Measurements from ENCODE around the gene PRKAG2.

Gene PRKAG2

DNA sequence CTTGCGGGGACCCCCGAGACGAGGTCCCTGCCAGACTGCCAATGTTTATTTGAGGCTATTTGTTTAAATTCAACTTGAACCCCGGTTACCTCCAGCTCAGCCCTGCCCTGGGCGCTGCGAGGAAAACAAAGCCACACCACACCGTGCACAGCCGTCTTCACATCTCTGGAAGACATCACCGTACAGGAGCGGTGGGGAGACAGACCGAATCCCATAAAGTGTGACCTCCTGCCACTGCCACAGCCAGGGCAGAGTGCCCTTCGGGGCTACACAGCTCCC is 40.0 kb downstream of the PRKAG2 start:
- TF ChIP-seq, protein P1, sequence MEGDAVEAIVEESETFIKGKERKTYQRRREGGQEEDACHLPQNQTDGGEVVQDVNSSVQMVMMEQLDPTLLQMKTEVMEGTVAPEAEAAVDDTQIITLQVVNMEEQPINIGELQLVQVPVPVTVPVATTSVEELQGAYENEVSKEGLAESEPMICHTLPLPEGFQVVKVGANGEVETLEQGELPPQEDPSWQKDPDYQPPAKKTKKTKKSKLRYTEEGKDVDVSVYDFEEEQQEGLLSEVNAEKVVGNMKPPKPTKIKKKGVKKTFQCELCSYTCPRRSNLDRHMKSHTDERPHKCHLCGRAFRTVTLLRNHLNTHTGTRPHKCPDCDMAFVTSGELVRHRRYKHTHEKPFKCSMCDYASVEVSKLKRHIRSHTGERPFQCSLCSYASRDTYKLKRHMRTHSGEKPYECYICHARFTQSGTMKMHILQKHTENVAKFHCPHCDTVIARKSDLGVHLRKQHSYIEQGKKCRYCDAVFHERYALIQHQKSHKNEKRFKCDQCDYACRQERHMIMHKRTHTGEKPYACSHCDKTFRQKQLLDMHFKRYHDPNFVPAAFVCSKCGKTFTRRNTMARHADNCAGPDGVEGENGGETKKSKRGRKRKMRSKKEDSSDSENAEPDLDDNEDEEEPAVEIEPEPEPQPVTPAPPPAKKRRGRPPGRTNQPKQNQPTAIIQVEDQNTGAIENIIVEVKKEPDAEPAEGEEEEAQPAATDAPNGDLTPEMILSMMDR (IDR thresholded peaks at IDR 0.05), result no peak
- no peak for TF ChIP-seq ZFX (IDR thresholded peaks at IDR 0.05; ENCODE audit: borderline replicate concordance)
- H3K27ac ChIP-seq, result no peak overlapping the region

DNA sequence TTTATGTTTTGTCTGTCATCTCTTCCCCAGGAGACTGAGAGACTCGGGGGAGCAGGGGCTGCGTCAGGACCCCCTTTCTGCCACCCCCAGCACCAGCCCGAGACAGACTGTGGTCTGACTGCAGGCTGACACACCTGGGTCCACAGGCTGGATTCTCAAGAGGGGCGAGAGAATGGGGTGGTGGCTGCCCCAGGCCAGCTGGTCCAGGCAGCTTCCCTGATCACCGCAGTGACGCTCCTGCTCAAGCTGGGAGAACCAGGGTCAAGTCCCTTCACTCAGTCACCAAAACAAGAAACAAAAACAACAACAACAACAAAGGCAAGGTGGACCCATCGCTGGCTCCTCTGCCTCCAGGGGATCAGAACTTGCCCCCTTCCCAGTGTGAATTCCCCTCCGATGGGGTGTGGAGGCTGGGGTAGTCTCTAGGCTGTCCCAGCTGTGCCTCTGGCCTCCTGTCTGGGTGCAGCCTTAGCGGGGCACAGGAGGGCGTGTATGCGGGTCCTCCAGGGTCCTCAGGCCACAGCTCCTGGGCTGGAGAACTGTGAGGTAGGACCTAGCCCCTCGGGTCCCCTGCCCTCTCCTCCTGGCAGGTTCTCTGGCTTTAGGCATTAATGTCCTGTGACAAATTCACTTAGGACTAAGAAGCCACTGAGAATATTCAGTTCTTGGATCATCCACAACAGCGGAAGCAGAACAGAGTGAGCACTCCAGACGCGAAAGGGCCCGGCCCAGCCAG is 40.6 kb downstream of the PRKAG2 start:
- no peak overlapping the region for H3K27ac ChIP-seq
- TF ChIP-seq, protein P1 (IDR thresholded peaks at IDR 0.05), result no peak
- no peak for TF ChIP-seq ZFX (IDR thresholded peaks at IDR 0.05; ENCODE audit: borderline replicate concordance)

DNA sequence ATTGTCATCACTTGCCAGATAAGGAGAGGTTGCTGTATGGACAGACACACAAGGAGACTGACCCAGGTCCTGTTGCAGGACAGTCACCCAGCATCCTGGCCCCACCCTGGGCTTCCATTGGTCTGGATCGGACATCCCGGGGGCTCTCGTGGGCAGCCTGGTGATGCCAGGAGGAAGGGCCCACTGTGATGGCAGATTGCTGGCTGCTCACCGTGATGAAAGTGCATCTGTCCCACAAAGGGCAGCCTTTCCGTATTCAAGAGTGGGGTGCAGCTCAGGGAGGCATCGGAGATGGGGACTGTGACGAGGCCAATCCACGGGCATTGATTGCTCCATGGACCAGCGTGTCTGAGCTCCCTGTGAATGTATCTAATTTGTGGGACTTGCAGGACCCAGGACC is 41.3 kb downstream of the PRKAG2 start:
- no peak overlapping the region for H3K27ac ChIP-seq
- TF ChIP-seq, protein P1 (IDR thresholded peaks at IDR 0.05), result no peak
- no peak for TF ChIP-seq ZFX (IDR thresholded peaks at IDR 0.05; ENCODE audit: borderline replicate concordance)

DNA sequence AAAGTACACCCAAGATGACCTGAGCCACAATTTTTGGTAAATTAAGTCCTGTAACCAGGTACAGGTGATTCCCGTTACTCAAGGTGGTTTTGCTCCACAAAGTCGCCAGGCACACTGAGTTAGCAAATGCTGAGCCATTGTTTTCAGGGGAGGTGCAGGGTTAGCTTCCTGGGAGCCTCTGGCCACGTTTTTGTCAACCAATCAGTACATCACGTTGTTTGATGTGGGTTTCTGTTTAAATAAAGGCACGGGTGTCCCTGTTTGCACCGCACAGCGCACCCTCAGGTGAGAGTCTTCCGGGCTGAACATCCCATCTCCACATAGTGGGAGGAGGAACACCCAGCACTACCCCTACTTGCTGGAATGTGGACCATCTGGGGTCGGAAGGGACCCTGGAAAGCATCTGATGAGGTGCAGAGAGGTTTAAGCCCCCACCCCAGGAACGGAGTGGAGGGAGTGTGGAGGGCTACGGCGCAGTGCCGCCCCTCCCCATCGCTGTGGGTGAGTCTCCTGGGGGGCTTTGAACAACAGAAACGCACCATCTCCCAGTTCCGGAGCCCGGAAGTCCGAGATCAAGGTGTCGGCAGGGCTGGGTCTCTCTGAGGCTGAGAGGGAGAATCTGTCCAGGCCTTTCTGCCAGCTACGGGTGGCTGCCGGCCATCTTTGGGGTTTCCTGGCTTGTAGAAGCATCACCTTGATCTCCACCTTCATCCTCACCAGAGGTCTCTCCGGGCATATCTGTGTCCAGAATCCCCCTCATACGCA is 42.5 kb downstream of the PRKAG2 start:
- no peak overlapping the region for H3K27ac ChIP-seq
- TF ChIP-seq ZFX (IDR thresholded peaks at IDR 0.05; ENCODE audit: borderline replicate concordance), result no peak
- TF ChIP-seq, protein P1 (IDR thresholded peaks at IDR 0.05), result no peak

DNA sequence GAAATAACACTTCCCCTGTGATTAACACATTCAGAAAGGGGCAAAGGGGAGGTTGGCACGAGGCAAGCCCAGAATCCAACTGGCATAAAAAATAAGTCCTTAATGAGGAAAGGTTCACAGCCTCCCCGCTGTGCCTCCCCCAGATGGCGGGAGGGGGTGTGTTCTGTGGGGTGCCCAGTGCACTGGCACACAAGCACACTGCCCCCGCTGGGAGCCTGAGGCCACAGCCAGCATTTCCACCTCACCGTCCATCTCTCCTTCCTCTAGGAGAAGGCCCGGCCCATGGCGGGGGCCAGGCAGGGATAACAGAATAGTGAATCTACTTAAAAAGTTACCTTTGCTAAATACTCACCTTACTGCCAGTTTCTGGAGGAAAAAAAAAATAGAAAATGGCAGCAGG is 43.2 kb downstream of the PRKAG2 start:
- no peak overlapping the region for H3K27ac ChIP-seq
- TF ChIP-seq, protein P1 (IDR thresholded peaks at IDR 0.05), result no peak
- TF ChIP-seq ZFX (IDR thresholded peaks at IDR 0.05; ENCODE audit: borderline replicate concordance), result no peak

DNA sequence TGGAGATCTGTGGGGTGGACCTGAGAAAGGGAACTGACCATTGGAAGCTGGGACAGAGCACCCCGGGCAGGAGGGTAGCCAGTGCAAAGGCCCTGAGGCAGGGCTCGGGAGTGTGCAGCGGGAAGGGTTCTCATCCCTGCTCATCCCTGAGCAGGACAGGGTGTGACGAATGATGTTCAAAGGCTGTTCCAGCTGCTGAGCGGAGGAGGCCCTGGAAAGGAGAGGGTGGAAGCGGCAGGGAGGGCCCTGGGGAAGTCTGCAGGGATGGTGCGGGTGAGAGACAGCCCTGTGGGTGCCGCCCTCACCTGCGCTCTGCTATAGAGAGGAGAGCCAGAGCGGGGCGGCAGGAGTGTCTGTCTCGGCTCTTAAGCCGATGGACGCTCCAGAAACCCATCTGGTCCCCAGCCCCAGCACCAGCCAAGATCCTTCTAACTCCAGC is 43.7 kb downstream of the PRKAG2 start:
- TF ChIP-seq, protein P1 (IDR thresholded peaks at IDR 0.05), result no peak
- no peak for TF ChIP-seq ZFX (IDR thresholded peaks at IDR 0.05; ENCODE audit: borderline replicate concordance)
- H3K27ac ChIP-seq, result no peak overlapping the region

DNA sequence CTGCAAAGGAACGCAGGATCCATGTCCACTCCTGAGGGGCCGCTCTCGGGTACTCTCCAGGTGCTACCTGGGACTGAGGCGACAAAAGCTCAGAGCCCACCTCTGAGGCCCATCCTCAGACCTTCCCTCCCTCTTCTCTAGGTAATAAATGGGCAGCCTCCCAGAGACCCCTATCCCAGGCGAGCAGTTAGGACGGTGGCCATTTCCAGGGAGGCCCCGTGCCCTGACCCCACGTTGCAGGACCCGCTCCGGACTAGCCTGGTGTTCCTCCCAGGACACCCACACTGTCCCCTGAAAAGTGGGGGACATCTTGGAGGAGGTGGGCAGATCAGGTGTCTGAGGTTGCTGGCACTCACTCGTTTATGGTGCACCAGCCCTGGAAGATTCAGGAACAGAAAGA is 44.3 kb downstream of the PRKAG2 start:
- H3K27ac ChIP-seq, result no peak overlapping the region
- TF ChIP-seq, protein P1 (IDR thresholded peaks at IDR 0.05), result no peak
- TF ChIP-seq ZFX (IDR thresholded peaks at IDR 0.05; ENCODE audit: borderline replicate concordance), result no peak
